Stimulated activated naive CD8-positive, alpha-beta T cell treated with anti-CD3 and anti-CD28 coated beads, Interleukin-15, Interleukin-2, amounts not matched to agents 100 ng/mL and 50 ng/mL, for 24 hours (primary cell): Measurements from ENCODE around the gene MAB21L3.

ENCODE experiments used
- H3K27ac Mint-ChIP-seq: one replicate; pipeline ENCODE4 v1.8.0; 2021; ENCODE audit warnings: mild to moderate bottlenecking, mixed read lengths
- H3K27me3 Mint-ChIP-seq: one replicate; pipeline ENCODE4 v1.8.0; 2021; ENCODE audit warnings: mixed read lengths
- H3K36me3 Mint-ChIP-seq: one replicate; pipeline ENCODE4 v1.8.0; 2021; ENCODE audit warnings: low read depth, mixed read lengths
- H3K4me1 Mint-ChIP-seq: one replicate; pipeline ENCODE4 v1.8.0; 2021; ENCODE audit warnings: low read depth, mixed read lengths
- H3K4me3 Mint-ChIP-seq: one replicate; pipeline ENCODE4 v1.8.0; 2021; ENCODE audit warnings: mild to moderate bottlenecking, mixed read lengths
- H3K9me3 Mint-ChIP-seq: one replicate; pipeline ENCODE4 v1.8.0; 2021; ENCODE audit warnings: mixed read lengths

The MAB21L3 gene

GRCh38 chr1:116175611-116176010 is 64.4 kb downstream of the MAB21L3 start:
- H3K27ac Mint-ChIP-seq = no peak overlapping the region
- H3K36me3 Mint-ChIP-seq = no peaks in the 10 kb centered on the region
- no peaks in the 10 kb centered on the region for H3K9me3 Mint-ChIP-seq
- H3K27me3 Mint-ChIP-seq = no peaks in the 10 kb centered on the region
- no peak overlapping the region for H3K4me3 Mint-ChIP-seq
- no peaks in the 10 kb centered on the region for H3K4me1 Mint-ChIP-seq

DNA sequence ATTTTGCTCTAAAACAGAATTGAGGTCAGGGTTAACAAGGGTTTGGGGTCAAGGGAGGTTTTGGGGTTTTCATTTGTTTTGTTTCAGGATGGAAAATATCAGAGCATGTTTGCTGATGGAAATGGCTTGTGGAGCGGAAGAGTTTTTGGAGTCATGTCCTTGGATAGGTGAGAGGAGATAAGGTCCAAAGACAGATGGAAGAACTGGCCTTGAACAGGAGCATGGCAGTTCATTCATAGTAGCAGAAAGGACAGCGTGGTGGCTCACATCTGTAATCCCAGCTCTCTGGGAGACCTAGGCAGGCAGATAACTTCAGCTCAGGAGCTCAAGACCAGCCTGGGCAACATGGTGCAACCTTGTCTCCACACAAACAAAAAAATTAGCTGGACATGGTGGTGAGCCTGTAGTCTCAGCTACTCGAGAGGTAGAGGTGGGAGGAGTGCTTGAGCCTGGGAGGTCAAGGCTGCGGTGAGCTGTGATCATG is 65.1 kb downstream of the MAB21L3 start:
- no peaks in the 10 kb centered on the region for H3K27me3 Mint-ChIP-seq
- H3K9me3 Mint-ChIP-seq = no peaks in the 10 kb centered on the region
- H3K27ac Mint-ChIP-seq = no peak overlapping the region
- H3K4me1 Mint-ChIP-seq = no peaks in the 10 kb centered on the region
- no peaks in the 10 kb centered on the region for H3K36me3 Mint-ChIP-seq
- no peak overlapping the region for H3K4me3 Mint-ChIP-seq

GRCh38 chr1:116177861-116178260 is 66.7 kb downstream of the MAB21L3 start:
- Mint-ChIP-seq H3K36me3 (no peaks in the 10 kb centered on the region), H3K4me1 (no peaks in the 10 kb centered on the region), H3K27ac (no peak overlapping the region), H3K4me3 (no peak overlapping the region), H3K9me3 (no peaks in the 10 kb centered on the region), H3K27me3 (peaks cover under 1% of the 10 kb centered on the region)

GRCh38 chr1:116178837-116179236 is 67.6 kb downstream of the MAB21L3 start:
- no peaks in the 10 kb centered on the region for H3K36me3 Mint-ChIP-seq
- H3K27me3 Mint-ChIP-seq = peaks cover 4% of the 10 kb centered on the region
- no peaks in the 10 kb centered on the region for H3K4me1 Mint-ChIP-seq
- no peak overlapping the region for H3K27ac Mint-ChIP-seq
- H3K9me3 Mint-ChIP-seq = no peaks in the 10 kb centered on the region
- H3K4me3 Mint-ChIP-seq = no peak overlapping the region

DNA sequence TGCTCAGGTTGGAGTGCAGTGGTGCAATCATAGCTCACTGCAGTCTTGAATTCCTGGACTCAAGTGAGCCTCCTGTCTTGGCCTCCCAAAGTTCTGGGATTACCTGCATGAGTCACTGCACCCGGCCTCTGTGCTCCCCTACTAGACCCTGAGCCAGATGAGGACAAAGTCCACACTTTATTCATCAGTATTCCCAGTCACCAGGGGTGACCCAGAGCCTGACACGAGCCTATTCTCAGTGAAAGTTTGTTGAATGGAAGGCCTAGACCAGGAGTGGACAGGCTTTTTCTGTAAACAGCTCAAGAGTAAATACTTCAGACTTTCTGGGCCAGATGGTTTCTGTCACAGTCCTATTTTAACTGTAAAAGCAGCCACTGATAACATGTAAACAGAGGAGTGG is 68.2 kb downstream of the MAB21L3 start:
- H3K9me3 Mint-ChIP-seq = no peaks in the 10 kb centered on the region
- peaks cover 4% of the 10 kb centered on the region for H3K27me3 Mint-ChIP-seq
- no peak overlapping the region for H3K4me3 Mint-ChIP-seq
- no peaks in the 10 kb centered on the region for H3K36me3 Mint-ChIP-seq
- H3K27ac Mint-ChIP-seq = no peak overlapping the region
- H3K4me1 Mint-ChIP-seq = no peaks in the 10 kb centered on the region

- H3K27me3 Mint-ChIP-seq = peaks cover 4% of the 10 kb centered on the region
- H3K27ac Mint-ChIP-seq = no peak overlapping the region
- H3K36me3 Mint-ChIP-seq = no peaks in the 10 kb centered on the region
- H3K4me1 Mint-ChIP-seq = no peaks in the 10 kb centered on the region
- H3K9me3 Mint-ChIP-seq = no peaks in the 10 kb centered on the region
- H3K4me3 Mint-ChIP-seq = no peak overlapping the region
Observed at GRCh38 chr1:116179964-116180363, 68.8 kb downstream of the MAB21L3 start.

DNA sequence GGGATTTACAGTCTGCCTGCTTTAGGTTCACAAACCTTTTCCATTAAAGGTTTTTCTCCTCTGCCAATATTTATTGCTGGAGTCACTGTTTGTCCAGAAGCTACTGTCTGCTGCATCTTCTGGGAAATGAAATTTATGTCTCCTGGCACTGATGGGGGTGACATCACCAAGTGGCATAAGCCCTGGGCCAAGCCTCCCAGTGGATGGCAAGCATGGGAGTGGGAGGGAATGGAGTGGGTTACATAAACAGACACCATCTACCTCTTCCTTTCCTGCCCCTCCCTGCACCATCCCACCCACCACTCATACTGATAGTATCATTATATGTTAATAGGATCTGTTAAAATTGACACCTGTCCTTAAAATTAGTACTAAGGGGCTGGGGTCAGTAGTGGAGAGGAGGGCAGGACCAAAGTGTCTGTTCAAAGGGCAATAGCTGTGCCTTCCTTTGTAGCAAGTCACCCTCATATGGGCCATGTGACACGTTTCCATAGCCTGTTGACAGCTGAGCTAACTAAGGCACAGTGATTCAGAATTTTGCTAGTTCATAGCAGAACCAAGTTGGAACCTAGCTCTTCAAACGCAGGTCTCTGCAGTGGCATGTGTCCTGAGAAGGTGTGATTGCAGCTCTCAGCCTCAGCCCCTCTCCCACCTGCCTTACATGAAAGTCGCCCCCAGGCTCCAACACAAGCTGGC is 71.0 kb downstream of the MAB21L3 start:
- H3K27ac Mint-ChIP-seq = no peak overlapping the region
- no peaks in the 10 kb centered on the region for H3K4me1 Mint-ChIP-seq
- no peaks in the 10 kb centered on the region for H3K36me3 Mint-ChIP-seq
- H3K9me3 Mint-ChIP-seq = no peaks in the 10 kb centered on the region
- H3K4me3 Mint-ChIP-seq = no peak overlapping the region
- peaks cover 4% of the 10 kb centered on the region for H3K27me3 Mint-ChIP-seq
